Ecto neural progenitor cell (in vitro differentiated cells): ENCODE results near the gene ADGRL3.

Experiments
- DNase-seq: peaks from one replicate; pipeline ENCODE4 v3.0.0-alpha.2; 2018; ENCODE audit warnings: low spot score

The ADGRL3 gene

GRCh38 chr4:61997831-61998230, 797.7 kb downstream of the ADGRL3 start:
- DNase-seq: no peak

GRCh38 chr4:62003695-62004094, 803.6 kb downstream of the ADGRL3 start:
- no peak for DNase-seq

DNA sequence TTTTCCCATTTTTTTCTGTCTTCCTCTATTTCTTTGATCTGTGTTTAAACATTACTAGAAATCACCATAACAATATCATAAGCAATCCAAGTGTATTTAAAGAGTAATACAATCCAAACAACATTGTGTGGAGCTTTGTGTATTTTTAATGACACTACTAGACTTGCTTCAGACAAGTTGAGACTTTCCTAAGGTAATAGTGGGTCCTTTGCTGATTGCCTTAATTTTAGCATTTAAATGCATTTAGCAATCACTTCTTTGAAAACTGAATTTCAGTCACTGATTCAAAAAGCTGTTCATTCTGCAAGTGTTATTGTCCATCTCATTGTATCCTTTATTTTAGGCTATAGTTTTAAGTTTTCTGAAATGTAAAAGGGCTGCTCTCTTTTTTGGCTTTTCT, 804.8 kb downstream of the ADGRL3 start:
- DNase-seq: no peak

- no peak for DNase-seq
Measured at GRCh38 chr4:62006108-62006507, 806.0 kb downstream of the ADGRL3 start.

DNA sequence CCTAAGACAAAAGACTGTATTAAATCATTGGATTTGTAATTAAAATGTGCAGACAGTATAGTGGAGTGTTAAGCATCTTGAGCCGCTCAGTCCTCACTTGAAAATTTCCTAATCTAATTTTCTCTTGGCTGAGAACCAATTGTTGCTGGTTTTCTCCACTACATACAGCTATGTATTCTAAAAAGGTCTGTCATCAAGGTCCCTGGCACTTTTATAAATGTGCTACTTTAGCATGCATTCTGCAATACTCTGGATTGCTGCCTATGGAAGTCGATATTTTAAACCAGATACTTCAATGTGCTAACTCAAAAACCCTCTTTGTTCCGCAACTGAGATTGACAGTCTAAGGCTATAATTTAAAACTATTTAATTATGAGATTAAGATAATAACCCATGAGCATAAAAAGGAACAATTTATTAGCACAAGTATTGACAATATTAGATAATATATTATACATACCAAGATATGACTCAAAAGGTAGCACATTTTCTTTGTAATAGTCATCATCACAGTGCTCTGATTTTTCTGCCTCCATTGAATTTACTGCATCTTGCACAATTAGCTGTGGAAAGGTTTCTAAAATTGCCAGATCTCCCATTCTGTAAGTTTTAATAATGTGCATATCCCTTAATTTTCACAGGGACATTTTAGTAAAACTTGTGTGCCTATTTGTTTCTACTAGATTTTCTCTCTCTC, 815.1 kb downstream of the ADGRL3 start:
- no peak for DNase-seq

DNA sequence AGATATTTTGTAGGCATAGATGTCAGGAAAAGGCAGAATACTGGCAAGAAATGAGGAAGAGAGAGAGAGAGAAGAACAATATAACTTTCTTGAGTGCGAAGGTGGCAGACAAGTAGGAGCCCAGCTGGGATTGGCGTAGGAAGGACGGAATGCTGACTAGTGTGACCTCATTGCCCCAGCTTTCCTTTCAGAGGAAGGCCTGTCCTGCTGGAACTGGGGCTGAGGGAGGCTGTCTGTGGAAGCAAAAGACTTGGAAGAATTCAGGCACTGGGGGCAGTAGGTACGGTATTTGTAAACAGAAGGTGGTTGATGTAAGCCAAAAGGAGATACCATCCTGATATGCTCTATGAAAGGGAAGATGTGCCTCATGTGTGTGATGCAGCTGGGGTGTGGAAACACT, 818.4 kb downstream of the ADGRL3 start:
- DNase-seq: no peak

DNA sequence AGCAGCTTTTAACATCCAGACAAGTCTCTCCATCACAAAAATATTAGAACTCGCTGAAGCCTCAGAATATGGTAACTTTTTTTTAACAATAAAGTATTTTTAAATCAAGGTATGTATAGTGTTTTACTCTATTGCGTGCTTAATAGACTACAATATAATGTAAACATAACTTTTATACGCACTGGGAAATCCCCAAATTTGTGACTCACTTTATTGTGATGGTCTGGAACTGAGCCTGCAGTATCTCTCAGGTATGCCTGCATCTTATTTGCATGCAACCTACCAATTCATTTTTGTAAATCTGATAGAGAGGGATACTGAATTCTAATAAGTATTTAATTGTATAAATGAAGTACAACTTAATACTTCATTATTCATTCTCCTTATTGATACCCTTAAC, 823.5 kb downstream of the ADGRL3 start:
- no peak for DNase-seq

DNA sequence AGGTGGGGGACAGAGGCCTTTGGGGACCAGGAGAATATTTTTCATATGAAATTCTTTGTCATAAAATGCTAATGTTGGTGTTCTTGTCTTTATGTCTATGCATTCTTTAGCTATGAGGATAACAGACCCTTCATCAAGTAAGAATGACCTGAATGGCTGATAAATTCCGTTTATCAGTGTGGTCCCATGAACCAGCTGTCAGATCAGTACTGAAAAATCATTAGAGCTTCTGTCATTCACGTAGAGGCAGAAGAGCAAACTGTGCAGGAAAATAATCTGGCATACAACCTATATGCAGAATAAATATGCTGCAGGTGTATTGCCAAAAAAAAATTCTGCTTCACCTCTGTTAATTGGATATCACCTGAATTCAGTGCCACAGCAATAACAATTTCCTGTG, 828.6 kb downstream of the ADGRL3 start:
- no peak for DNase-seq

DNA sequence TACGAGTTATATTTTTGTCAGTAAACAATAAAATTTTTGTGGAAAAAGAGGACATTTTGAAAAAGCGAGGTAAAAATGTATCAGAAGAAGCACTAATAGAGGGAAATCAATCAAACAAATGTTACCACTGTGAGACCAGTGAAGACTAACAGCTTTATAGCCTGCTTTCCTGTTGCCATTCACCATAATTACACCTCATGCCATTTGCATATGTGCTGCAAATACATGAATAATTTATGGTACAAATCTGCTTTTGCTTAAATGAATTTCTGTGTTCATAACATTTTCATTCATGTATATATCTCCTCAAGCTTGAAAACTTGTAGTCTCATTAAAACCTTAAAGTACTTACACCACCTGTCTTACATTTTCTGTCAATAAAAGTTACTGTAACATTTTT, 830.8 kb downstream of the ADGRL3 start:
- no peak for DNase-seq

DNA sequence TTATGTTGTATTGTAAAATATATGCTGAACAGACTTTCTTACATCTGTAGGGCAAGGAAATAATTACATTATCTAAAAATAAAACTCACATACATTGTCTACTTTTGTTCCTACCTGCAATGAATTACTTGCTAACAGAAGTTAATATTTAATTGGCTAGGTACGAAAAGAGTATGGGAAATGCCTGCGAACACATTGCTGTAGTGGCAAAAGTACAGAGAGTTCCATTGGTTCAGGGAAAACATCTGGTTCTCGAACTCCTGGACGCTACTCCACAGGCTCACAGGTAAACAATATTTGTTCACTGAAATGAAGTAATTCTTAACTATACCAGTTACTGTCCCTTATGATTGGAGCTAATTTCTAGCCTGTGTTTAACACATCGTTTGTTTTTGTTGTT, 837.4 kb downstream of the ADGRL3 start:
- DNase-seq: no peak

- DNase-seq: no peak
Measured at GRCh38 chr4:62051332-62051731, 851.2 kb downstream of the ADGRL3 start.

GRCh38 chr4:62053974-62054373, 853.8 kb downstream of the ADGRL3 start:
- no peak for DNase-seq

- DNase-seq: no peak
Measured at GRCh38 chr4:62057031-62057430, 856.9 kb downstream of the ADGRL3 start.

DNA sequence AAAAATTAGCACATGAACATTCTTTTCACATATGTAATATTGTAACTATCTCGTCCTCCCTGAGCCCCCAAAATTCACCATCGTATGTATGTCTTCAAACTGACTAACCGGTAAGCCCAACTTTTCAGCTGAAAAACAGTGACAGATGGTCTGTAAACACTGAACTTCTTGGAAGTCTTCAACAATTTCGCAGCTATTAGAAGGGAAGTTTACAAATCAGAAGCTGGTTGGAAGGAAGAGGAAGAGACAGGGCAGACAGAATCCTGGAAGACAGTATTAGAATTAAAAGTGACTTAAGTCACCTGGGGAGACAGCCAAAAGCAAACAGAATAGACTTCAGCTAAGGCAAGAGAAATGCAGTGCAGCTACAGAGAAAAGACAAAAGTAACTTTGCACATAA, 858.4 kb downstream of the ADGRL3 start:
- DNase-seq: no peak

DNA sequence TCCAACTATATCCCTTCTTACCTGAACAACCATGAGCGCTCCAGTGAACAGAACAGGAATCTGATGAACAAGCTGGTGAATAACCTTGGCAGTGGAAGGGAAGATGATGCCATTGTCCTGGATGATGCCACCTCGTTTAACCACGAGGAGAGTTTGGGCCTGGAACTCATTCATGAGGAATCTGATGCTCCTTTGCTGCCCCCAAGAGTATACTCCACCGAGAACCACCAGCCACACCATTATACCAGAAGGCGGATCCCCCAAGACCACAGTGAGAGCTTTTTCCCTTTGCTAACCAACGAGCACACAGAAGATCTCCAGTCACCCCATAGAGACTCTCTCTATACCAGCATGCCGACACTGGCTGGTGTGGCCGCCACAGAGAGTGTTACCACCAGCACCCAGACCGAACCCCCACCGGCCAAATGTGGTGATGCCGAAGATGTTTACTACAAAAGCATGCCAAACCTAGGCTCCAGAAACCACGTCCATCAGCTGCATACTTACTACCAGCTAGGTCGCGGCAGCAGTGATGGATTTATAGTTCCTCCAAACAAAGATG, 870.2 kb downstream of the ADGRL3 start:
- DNase-seq: no peak

- DNase-seq: no peak
Measured at GRCh38 chr4:62075089-62075488, 875.0 kb downstream of the ADGRL3 start.

DNA sequence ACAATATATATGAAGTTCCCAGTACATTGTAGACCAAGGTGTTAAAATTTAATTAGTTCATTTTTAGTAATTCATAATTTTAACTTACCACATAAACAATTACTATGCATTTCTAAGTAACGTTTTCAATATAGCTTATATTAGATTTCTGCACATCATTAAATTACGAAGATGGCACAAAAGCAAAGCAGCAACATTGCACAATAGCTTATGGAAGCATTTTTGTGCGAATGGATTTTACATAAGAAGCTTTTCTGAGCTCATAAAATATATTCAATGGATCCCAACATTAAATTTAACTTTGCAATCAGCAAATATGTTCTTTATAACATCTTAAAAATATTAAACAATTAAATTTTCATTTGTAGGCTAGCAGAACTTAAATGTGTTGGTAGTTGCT, 875.4 kb downstream of the ADGRL3 start:
- DNase-seq: no peak

GRCh38 chr4:62077406-62077805, 877.3 kb downstream of the ADGRL3 start:
- no peak for DNase-seq

DNA sequence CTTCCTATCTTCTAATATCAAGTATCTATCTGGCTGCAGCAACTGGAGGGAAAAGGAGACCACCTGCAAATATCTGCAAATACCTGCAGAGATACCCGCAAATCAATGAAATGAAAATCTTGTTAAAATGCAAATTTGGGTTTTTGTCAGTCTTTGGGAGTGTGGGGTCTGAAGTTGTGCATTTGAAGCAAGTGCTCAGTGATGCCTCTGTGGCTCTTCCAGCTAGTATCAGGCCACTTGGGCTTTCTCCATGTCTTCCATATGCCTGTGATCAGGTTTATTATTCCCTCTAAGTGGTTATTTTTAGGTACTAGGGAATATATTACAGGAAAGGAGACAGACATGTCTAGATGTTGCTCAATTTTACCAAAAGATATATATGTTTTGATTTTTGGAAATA, 880.3 kb downstream of the ADGRL3 start:
- no peak for DNase-seq

GRCh38 chr4:62087706-62088105, 887.6 kb downstream of the ADGRL3 start:
- DNase-seq: no peak

DNA sequence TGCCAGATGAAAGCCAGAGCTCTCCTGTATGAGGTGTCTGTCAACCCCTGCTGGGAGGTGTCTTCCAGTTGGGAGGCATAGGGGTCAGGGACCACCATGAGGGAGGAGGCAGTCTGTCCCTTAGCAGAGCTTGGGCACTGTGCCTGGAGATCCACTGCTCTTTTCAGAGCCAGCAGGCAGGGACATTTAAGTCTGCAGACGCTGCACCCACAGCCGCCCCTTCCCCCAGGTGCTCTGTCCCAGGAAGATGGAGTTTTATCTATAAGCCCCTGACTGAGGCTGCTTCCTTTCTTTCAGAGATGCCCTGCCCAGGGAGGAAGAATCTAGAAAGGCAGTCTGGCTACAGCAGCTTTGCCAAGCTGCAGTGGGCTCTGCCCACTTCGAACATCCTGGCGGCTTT, 893.6 kb downstream of the ADGRL3 start:
- DNase-seq: no peak

DNA sequence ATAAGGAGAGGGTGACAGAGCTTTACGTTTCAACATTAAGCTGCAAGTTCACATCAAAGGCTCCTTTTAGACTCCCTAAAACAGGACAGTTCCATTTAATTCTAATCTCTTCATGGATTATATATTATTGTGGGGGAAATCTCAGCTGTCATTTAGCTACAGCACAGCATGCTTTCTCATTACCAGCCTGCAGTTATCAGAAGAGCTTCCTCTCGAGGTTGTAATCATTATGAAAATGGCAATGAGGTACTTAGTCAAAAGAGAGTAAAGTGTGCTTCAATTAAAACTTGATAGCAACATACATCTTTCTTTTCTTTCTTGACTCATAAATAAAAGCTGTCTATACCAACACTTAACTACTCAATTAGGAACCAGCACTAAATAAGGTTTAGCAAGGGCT, 896.8 kb downstream of the ADGRL3 start:
- DNase-seq: no peak

- no peak for DNase-seq
Measured at GRCh38 chr4:62115216-62115615, 915.1 kb downstream of the ADGRL3 start.

GRCh38 chr4:62117886-62118285, 917.8 kb downstream of the ADGRL3 start:
- DNase-seq: no peak
